Measurements from ENCODE around the gene LENEP. TPM values are rescaled to one million over a fixed set of nuclear protein-coding genes. Genes with fewer than 3 reads are reported as not detected.

Gene LENEP
- total and polyA plus RNA-seq, 4 experiments from 2014 or later, result 1.1 to 3.1 TPM; not detected in 2

DNA sequence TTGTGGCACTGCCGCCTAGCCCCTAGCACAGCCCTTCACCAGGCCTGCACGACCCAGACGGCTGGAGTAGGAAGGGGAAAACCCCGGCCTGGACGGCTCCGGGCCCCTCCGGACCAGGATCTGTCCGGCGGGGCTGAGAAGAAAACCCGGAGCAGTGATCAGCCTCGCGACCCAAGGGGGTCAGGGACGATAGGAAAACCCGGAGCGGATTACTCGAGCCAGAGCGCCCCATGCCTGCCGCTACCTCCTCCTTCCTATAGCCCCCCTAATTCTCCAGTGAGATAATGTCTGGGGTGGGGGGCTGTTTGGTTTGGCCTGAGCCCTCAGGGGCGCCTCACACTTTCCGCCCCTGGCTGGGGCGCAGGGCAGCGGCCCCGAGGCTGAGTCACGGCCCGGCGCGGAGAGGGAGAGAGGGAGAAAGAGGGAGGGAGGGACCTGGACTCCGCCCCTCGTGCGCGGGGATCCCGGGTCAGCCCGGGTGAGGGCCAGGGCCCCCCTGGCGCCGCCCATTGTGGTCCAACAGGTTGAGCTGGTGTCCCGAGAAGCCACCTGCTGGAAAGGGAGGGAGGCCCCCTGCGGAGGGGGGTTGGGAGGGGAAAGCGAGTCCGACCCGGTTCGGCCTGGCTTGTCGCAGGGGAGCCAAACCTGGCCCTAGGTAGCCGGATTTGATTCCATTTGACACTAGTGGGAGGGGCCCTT is 7.5 kb downstream of the LENEP start:
- Histone ChIP-seq H3K27me3 (ENCODE audit: insufficient read depth, low read length) (no peaks in the 10 kb centered on the region), H3K9me3 (ENCODE audit: control insufficient read depth in 1 of 2, low read length in 2 of 2) (no peaks in the 10 kb centered on the region), H3K27ac (ENCODE audit: low read depth, low read length) (peak overlapping the region; percentile 92), H3K4me1 (ENCODE audit: insufficient read depth, low read length) (peaks cover 49% of the 10 kb centered on the region), H3K36me3 (ENCODE audit: insufficient read depth, low read length) (no peaks in the 10 kb centered on the region), H3K4me3 (ENCODE audit: low read length in 2 of 2) (peak overlapping the region; percentile 78 to 80)
- peaks cover 32 to 68% (median 44%) of the 10 kb centered on the region in 4 donors for H3K4me1 Mint-ChIP-seq
- H3K27me3 Mint-ChIP-seq, result no peaks in the 10 kb centered on the region
- H3K4me3 Mint-ChIP-seq, result peak overlapping the region; percentile 88 to 99 (median 96)
- peaks cover 0 to 24% of the 10 kb centered on the region in 2 donors for H3K36me3 Mint-ChIP-seq
- peaks cover 0 to 2% (median 0%) of the 10 kb centered on the region in 8 donors for H3K9me3 Mint-ChIP-seq
- POLR2A ChIA-PET (ENCODE audit: partially characterized antibody), result interaction anchor here (0.6 to 38.9 kb wide), 7 partner anchors 8 to 84 kb away, joined by 3 to 1543 read pairs (median 14); partner anchors contain the start of genes CKS1B, EFNA4, FLAD1 and LENEP
- CTCF ChIA-PET (ENCODE audit: partially characterized antibody), result interaction anchor here (0.8 to 16.3 kb wide), 8 partner anchors 14 to 84 kb away, joined by 3 to 381 read pairs (median 21); partner anchors contain the start of genes CKS1B, FLAD1, PBXIP1 and SHC1
- peak; percentile 71 to 90 (median 76) for DNase-seq
- peak overlapping the region; percentile 89 to 99 (median 95) for H3K27ac Mint-ChIP-seq
- intact Hi-C loops (cut with micrococcal nuclease), result loop anchor here (5.0 kb wide), 2 partner anchors 51 to 444 kb away; partner anchors contain the start of genes ADAM15 and UBE2Q1

DNA sequence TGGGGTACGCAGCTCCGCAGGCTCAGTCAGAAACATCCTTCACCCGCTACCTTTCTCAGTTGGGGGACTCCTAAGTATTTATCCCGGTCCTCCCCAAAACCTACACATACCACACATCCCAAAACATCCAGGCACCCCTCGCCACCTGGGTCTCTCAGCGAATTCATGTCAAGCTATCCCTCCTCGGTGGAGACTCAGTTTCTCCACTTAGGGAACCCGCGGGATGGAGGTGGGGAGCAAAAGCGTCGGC is 8.0 kb downstream of the LENEP start:
- Histone ChIP-seq H3K36me3 (ENCODE audit: insufficient read depth, low read length) (no peaks in the 10 kb centered on the region), H3K27ac (ENCODE audit: low read depth, low read length) (peak overlapping the region; percentile 92), H3K4me3 (ENCODE audit: low read length in 2 of 2) (peak overlapping the region; percentile 78 to 80), H3K4me1 (ENCODE audit: insufficient read depth, low read length) (peaks cover 54% of the 10 kb centered on the region), H3K27me3 (ENCODE audit: insufficient read depth, low read length) (no peaks in the 10 kb centered on the region), H3K9me3 (ENCODE audit: control insufficient read depth in 1 of 2, low read length in 2 of 2) (no peaks in the 10 kb centered on the region)
- Mint-ChIP-seq H3K4me1 (peaks cover 34 to 72% (median 46%) of the 10 kb centered on the region in 4 donors), H3K36me3 (peaks cover 0 to 24% of the 10 kb centered on the region in 2 donors), H3K27ac (peak overlapping the region; percentile 88 to 99 (median 93)), H3K4me3 (peak overlapping the region; percentile 88 to 99 (median 96)), H3K27me3 (no peaks in the 10 kb centered on the region), H3K9me3 (peaks cover 0 to 2% (median 0%) of the 10 kb centered on the region in 8 donors)
- DNase-seq, result no peak
- intact Hi-C loops (cut with micrococcal nuclease), result loop anchor here (5.0 kb wide), 2 partner anchors 51 to 444 kb away; partner anchors contain the start of genes ADAM15 and UBE2Q1
- POLR2A ChIA-PET (ENCODE audit: partially characterized antibody), result interaction anchor here (0.6 to 38.9 kb wide), 6 partner anchors 8 to 84 kb away, joined by 3 to 1543 read pairs (median 10); partner anchors contain the start of genes CKS1B, EFNA4, FLAD1 and LENEP
- CTCF ChIA-PET (ENCODE audit: partially characterized antibody), result interaction anchor here (0.8 to 16.3 kb wide), 3 partner anchors 13 to 45 kb away, joined by 4 to 381 read pairs (median 30); partner anchors contain the start of genes FLAD1 and PBXIP1

DNA sequence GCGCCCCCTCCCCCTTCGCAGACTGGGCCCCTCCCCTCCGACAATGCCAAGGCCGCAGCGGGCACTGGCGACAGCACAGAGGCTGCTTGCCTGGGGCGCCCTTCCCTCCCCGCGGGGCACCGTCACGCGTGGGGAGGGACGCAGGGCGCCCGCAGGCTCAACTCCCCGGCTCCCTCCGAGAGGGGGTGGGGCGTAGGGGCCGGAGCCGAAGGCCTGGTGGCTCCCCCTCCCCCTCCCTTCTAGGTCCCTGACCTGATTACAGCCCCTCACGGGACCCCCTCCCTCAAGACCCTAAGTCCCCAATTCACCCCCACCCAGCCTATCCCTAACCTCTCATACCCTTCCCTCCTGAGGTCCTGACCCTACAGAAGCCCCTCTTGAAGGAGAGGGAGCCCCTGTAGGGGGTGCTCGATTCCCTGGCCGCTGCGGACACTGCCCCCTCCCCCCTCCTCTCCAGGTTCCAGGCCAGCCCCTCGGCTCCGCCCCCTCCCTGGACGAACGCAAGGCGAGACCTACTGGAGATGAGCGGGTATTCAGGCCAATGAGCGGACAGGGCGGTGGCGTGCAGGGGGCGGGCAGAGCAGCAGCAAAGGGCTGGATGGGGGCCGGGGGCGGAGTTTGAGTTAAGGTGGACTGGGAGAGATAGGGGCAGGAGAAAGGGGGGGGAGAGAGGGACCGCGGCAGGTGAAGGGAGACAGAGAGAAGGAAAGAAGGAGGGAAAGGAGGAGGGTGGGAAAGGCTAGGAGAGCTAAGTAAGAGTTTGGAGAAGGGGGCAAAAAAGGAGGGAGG is 8.5 kb downstream of the LENEP start:
- Mint-ChIP-seq H3K36me3 (peaks cover 0 to 26% of the 10 kb centered on the region in 2 donors), H3K27me3 (no peaks in the 10 kb centered on the region), H3K4me3 (peak overlapping the region; percentile 88 to 99 (median 96)), H3K4me1 (peaks cover 39 to 78% (median 51%) of the 10 kb centered on the region in 4 donors), H3K9me3 (peaks cover 0 to 2% (median 0%) of the 10 kb centered on the region in 8 donors), H3K27ac (peak overlapping the region; percentile 90 to 99 (median 95))
- DNase-seq, result peak; percentile 95 to 98 (median 97)
- Histone ChIP-seq H3K36me3 (ENCODE audit: insufficient read depth, low read length) (no peaks in the 10 kb centered on the region), H3K9me3 (ENCODE audit: control insufficient read depth in 1 of 2, low read length in 2 of 2) (no peaks in the 10 kb centered on the region), H3K4me3 (ENCODE audit: low read length in 2 of 2) (peak overlapping the region; percentile 78 to 80), H3K4me1 (ENCODE audit: insufficient read depth, low read length) (peaks cover 59% of the 10 kb centered on the region), H3K27me3 (ENCODE audit: insufficient read depth, low read length) (no peaks in the 10 kb centered on the region), H3K27ac (ENCODE audit: low read depth, low read length) (peak overlapping the region; percentile 92)
- intact Hi-C loops (cut with micrococcal nuclease), result loop anchor here (1.0 to 5.0 kb wide), 5 partner anchors 8 to 445 kb away; partner anchors contain the start of genes ADAM15, PMVK and UBE2Q1
- POLR2A ChIA-PET (ENCODE audit: partially characterized antibody), result interaction anchor here (0.6 to 38.9 kb wide), 9 partner anchors 9 to 84 kb away, joined by 3 to 1543 read pairs (median 5); partner anchors contain the start of genes CKS1B, EFNA4, FLAD1 and LENEP
- CTCF ChIA-PET (ENCODE audit: partially characterized antibody), result interaction anchor here (0.8 to 16.3 kb wide), 3 partner anchors 13 to 46 kb away, joined by 4 to 381 read pairs (median 30); partner anchors contain the start of genes FLAD1 and PBXIP1

DNA sequence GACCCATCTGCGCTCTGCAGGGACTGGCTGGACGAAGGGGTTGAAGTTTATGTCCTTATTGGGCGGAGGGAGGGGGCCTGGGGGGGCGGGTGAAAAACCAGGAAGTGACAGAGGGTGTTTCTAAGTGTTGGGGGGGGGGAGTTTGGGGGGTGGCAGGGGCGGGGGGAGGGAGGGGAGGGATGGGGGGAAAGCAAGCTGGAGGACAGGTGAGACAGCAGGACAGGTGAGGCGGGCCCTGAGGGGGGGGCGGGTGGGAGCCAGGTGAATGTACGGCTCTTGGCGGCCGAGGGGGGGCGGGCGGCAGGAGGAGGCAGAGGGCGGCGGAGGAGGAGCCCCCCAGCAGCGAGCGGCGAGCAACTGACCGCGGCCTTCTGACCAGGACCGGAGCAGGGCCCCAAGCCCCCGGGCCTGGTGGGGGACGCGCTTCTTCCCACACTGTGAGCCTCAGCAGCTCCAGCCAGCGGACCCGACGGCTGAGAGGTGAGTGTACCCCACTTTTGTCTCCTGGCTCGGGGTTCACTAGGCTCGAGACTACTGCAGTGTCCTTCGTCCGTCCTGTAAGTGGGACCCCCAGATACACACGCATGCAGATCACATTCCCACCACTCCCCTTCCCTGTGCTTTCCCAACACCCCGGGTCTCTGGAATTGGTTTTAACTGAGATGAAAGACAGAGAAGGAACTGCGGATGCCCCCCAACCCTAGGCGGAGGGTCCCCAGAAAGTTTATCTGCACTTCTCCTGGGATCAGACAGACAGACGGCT is 9.3 kb downstream of the LENEP start, which contains the start of gene ZBTB7B:
ZBTB7B (plus strand) TSS at position 339 of the 763 bp plus-strand sequence. CDS start 11,859 bp downstream, outside the sequence.
- Mint-ChIP-seq H3K9me3 (no peaks in the 10 kb centered on the region), H3K36me3 (peaks cover 0 to 26% of the 10 kb centered on the region in 2 donors), H3K4me1 (peaks cover 39 to 80% (median 49%) of the 10 kb centered on the region in 4 donors), H3K4me3 (peak within 1 kb of the TSS; percentile 95 to 99 (median 98)), H3K27ac (peak within 1 kb of the TSS; percentile 90 to 99 (median 97)), H3K27me3 (no peaks in the 10 kb centered on the region)
- Histone ChIP-seq H3K27ac (ENCODE audit: low read depth, low read length) (peak within 1 kb of the TSS; percentile 92), H3K4me3 (ENCODE audit: low read length in 2 of 2) (peak within 1 kb of the TSS; percentile 91 to 95), H3K4me1 (ENCODE audit: insufficient read depth, low read length) (peaks cover 62% of the 10 kb centered on the region), H3K36me3 (ENCODE audit: insufficient read depth, low read length) (no peaks in the 10 kb centered on the region), H3K9me3 (ENCODE audit: control insufficient read depth in 1 of 2, low read length in 2 of 2) (no peaks in the 10 kb centered on the region), H3K27me3 (ENCODE audit: insufficient read depth, low read length) (no peaks in the 10 kb centered on the region)
- ChIA-PET POLR2A (ENCODE audit: partially characterized antibody) (interaction anchor here (0.8 to 38.9 kb wide), 8 partner anchors 10 to 83 kb away, joined by 3 to 1543 read pairs (median 5); partner anchors contain the start of genes CKS1B, FLAD1, LENEP and PBXIP1), CTCF (ENCODE audit: partially characterized antibody) (interaction anchor here (1.3 to 16.3 kb wide), 2 partner anchors 12 to 15 kb away, joined by 4 to 381 read pairs; no protein-coding TSS in a partner anchor)
- DNase-seq, result peak in 1 of 5 donors; percentile 23
- intact Hi-C loops (cut with micrococcal nuclease), result loop anchor here (1.0 to 5.0 kb wide), 5 partner anchors 8 to 445 kb away; partner anchors contain the start of genes ADAM15, PMVK and UBE2Q1

DNA sequence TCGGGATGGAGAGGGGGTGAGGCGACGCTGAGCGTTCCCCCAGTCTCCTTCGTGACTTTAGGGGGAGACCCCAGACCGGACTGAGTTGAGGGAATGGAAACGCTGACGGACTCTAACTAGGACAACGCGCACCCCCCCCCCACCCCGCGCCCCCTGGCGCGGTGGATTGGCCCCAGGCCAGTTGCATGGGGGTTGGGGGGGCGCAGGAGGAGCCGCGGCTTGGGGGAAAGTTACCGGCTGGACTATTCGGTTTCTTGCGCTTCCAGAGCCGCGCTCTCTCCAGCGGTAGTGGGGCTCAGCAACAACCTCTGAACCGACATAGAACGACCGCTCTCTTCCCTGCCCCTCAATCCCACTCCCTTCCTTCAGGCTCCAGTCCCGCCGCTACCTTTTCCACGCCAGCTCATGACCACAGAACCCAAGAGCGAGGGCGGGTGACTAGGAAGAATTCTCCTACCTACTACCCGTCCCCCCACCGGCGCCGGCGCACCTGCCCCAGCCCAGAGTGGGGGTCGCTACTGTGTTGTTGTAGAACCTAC is 9.9 kb downstream of the LENEP start:
- ChIA-PET CTCF (ENCODE audit: partially characterized antibody) (interaction anchor here (1.3 to 16.3 kb wide), 2 partner anchors 11 to 16 kb away, joined by 4 to 381 read pairs; no protein-coding TSS in a partner anchor), POLR2A (ENCODE audit: partially characterized antibody) (interaction anchor here (0.8 to 38.9 kb wide), 4 partner anchors 11 to 66 kb away, joined by 3 to 1543 read pairs (median 158); partner anchors contain the start of genes CKS1B, FLAD1, PBXIP1 and PYGO2)
- peak overlapping the region; percentile 91 to 95 for H3K4me3 ChIP-seq (ENCODE audit: low read length in 2 of 2)
- DNase-seq, result peak in 2 of 5 donors; percentile 20 to 59
- intact Hi-C loops (cut with micrococcal nuclease), result loop anchor here (5.0 kb wide), 2 partner anchors 49 to 446 kb away; partner anchors contain the start of genes ADAM15 and UBE2Q1
- peak overlapping the region; percentile 90 to 98 (median 97) for H3K27ac Mint-ChIP-seq
- H3K27me3 ChIP-seq (ENCODE audit: insufficient read depth, low read length), result no peaks in the 10 kb centered on the region
- H3K9me3 Mint-ChIP-seq, result no peaks in the 10 kb centered on the region
- H3K36me3 ChIP-seq (ENCODE audit: insufficient read depth, low read length), result no peaks in the 10 kb centered on the region
- peak overlapping the region; percentile 86 for H3K27ac ChIP-seq (ENCODE audit: low read depth, low read length)
- H3K4me1 ChIP-seq (ENCODE audit: insufficient read depth, low read length), result peaks cover 62% of the 10 kb centered on the region
- H3K4me1 Mint-ChIP-seq, result peaks cover 36 to 79% (median 46%) of the 10 kb centered on the region in 4 donors
- H3K9me3 ChIP-seq (ENCODE audit: control insufficient read depth in 1 of 2, low read length in 2 of 2), result no peaks in the 10 kb centered on the region
- H3K4me3 Mint-ChIP-seq, result peak overlapping the region; percentile 95 to 99 (median 98)
- no peaks in the 10 kb centered on the region for H3K27me3 Mint-ChIP-seq
- H3K36me3 Mint-ChIP-seq, result peaks cover 0 to 26% of the 10 kb centered on the region in 2 donors

Measured in CD4-positive, alpha-beta memory T cell (primary cell).